Activated T-cell treated with anti-CD3 and anti-CD28 coated beads for 1 hour (primary cell): ENCODE results near the gene MED13.
"Not testable (repeated sequence)": the region's sequence is repeated elsewhere in the genome, so short reads cannot be mapped to it uniquely, and the experiment has no call there.

ENCODE experiments used
- DNase-seq: peaks from one replicate; pipeline ENCODE4 v3.0.0-alpha.2; 2020; ENCODE audit warnings: low read depth

Gene MED13

DNA sequence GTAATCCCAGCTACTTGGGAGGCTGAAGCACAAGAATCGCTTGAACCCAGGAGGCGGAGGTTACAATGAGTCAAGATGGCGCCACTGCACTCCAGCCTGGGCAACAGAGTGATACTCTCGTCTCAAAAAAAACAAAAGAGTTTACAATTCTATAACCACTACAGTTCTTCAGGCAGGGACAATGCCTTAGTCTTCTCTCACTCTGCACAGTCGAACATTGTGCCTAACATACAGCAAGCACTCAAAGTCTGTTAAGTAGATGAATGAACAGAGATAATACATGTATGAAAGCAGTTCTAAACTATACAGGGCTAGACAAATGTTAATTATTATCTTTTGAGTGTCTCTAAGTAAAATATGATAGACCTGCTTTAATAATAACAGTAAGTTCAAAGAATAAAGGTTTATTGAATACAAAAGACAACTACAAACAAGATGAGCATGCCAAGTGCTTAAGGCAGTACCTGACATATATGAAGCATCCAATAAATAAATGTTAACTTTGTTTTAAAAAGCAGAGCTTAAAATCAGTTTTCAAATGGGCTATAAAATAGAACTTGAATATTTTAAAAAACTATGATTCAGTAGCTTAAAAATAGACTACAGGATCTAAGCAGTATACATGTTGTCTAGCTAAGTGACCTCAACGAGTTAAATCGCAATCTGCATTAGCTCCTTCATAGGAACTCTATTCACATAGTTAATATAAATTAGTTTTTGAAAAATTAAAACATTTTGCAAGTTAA lies 156.6 kb downstream of the MED13 start:
- no peak for DNase-seq

DNA sequence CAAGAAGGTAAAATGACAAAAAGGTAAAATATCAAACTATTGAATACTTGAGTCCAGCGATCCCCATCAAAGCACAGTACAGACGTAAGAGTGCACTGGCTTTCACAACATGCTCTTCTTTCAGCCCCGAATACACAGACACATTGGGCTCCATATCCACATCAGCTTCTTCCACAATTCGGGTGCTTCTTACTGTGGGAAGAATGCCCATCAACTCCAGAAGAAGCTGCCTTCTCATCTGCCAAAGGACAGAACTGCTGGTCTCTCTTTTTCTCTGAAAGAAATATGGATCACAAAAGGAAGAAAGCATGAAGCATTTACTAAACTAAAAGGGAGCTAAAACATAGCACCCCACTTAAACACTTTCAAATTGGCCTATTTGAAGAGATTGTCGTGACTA lies 157.7 kb downstream of the MED13 start:
- DNase-seq, result no peak

DNA sequence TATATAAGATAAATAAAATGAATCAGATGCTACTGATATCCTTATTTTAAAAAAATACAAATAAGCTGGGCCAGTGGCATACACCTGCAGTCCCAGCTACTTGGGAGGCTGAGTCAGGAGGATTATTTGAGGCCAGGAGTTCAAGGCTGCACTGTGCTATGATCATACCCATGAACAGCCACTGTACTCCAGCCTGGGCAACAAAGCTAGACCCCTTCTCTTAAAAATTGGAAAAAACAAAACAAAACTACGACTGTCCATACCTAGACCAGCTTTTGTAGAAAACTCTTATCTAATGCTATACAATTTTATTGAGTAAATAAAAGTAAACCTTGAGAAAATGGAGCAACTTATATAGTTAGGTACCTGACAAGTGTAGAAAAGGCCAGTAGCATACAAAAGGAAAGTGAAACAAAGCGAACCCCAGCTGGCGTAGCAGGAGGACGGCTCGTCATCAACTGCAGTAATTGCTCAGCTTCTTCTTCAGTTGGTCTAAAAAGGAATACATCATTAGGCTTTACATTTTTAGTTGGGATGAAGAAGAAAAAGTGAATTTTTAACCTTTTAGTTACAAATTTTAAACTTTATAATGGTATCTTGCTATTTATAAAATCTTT lies 160.9 kb downstream of the MED13 start:
- DNase-seq, result no peak

DNA sequence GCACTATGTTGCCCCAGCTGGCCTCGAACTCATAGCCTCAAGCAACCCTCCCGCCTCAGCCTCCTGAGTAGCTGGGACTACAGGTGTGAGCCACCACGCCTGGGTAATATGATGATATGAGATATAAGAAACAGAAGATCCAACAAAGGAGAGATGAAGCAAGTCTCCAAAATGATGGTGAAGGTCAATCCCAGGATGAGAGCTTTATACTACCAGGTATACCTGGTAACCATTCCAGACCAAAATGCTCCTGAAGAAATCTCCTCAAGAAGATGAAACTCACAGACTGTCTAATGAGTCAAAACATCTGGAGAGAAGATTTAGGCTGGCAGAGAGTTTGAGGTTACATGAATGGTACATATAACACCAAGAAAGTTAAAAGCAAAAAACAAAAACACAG lies 161.8 kb downstream of the MED13 start:
- no peak for DNase-seq

DNA sequence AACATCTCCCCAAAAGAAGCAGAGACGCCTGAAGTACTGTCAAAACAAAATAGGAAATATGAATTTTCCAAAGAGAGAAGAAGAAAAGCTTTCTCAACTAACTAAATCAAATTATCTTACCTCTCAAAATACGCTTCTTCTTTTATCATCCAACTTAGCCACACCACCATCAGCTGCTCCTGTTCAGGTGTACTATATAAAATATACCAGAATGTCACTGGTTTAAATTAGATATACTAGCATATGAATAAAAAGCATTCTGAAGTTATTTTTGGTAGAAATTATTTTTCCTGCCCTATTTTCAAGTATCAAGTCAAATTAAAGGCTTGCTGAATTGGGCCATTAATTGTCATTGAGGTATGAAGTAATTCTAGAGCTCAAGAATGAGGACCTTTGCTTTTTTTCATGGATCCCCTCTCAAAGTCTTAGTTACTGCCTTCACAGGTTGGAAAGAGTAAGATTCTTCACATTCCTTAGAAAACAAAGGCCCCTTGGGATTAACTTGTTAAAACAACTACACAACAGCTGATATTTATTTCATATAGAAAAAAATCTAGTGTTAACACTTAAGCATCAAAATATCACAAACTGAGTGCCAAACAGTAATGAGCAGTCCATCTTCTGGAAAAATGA lies 167.4 kb downstream of the MED13 start:
- DNase-seq, result no peak

DNA sequence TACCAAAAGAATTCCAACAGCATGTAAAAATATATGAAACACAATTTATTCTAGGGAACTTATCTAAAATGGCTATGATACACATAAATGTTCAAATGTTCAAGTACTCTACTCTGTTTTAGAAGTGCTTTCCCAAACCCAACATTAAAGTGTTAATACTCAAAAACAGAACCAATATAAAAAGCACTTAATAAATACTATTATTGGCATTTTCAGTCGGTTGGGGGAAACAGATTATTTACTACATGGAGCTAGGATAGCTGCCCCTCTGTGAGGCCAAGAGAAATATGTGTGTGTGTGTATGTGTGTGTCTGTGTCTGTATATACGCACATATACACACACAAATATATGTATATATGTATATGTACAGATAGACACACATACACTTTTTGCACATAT lies 169.7 kb downstream of the MED13 start:
- no peak for DNase-seq

DNA sequence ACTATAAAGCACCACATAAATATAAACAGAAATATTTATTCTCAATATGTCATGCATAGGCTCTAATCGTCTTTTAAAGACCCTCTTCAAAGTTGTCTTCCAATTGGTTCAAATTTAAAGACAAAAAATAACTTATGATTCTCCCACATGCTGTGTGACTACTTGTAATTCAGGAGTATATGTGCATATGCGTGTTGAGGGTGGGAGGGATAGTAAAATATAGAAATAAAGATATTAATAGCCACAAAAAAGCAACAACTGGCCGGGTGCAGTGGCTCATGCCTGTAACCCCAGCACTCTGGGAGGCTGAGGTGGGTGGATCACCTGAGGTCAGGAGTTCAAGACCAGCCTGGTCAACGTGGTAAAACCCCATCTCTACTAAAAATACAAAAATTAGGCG lies 170.8 kb downstream of the MED13 start:
- not testable (repeated sequence) for DNase-seq
